SIG-M5 (cell line): Measurements from ENCODE around the gene LCN12.
"Not testable (repeated sequence)": the region's sequence is repeated elsewhere in the genome, so short reads cannot be mapped to it uniquely, and the experiment has no call there.

Experiments
- DNase-seq: peaks from one replicate; lab custom pipeline; 2025; lab: John Stamatoyannopoulos, UW

Gene LCN12

DNA sequence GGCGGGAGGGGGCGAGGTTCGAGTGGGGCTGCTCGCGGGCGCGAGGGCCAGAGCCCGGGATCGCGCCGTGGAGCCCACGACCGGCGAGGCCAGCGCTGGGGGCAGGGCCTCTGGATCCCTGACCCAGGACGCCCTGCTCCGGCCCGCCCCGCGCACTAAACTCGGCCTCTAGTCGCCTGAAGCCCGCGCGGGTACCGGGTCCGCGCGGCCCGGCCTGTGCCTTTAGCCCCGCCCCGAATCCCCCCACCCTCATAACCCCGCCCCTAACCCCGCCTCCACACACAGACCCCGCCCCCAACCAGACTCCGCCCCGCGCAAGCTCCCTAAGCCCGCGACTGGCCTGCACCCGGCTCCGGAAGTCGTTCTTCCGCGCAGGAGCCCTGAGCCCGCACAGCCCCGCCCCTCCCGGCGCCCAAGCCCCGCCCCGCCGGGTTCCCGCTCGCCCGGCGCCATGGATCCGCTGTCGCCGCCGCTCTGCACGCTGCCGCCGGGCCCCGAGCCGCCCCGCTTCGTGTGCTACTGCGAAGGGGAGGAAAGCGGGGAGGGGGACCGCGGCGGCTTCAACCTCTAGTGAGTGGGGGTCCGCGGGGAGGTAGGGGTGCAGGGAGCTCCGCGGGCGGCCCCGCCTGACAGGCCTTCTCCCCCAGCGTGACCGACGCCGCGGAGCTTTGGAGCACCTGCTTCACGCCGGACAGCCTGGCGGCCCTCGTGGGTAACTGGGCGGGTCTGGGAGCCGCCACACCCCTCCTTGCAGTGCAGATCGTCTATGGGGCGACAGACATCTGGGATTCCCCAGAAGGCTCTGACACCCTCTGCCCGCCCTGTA, 40.1 kb downstream of the LCN12 start, which contains the start of gene PAXX:
TSS of gene PAXX (plus strand) at position 430 of the 826 bp plus-strand sequence. CDS start at position 452, 22 bp downstream.
- no peak for DNase-seq

GRCh38 chr9:136992819-136993369, 40.8 kb downstream of the LCN12 start:
- no peak for DNase-seq

GRCh38 chr9:136994180-136994887, 42.3 kb downstream of the LCN12 start:
- no peak for DNase-seq

GRCh38 chr9:136994888-136995230, 42.8 kb downstream of the LCN12 start:
- no peak for DNase-seq

DNA sequence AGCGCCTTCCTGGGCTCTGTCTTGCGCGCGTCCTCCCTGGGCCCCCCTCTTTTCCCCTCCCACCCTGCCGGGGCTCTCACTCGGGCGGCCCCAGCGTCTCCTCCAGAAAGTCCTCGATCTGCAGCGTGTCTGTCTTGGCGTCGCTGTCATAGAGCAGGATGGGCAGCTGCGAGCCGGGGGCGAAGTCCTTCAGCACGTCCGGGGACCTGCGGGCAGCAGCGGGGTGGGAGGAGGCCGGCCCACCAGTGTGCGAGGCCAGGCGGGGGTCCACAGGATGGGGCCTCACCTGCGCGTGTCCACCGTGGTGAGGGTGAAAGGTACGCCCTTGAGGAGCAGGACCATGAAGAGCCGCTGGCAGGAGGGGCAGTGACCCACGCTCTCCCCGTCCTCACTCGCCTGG, 43.3 kb downstream of the LCN12 start:
- DNase-seq, result no peak

- DNase-seq, result no peak
Measured at GRCh38 chr9:136995772-136996311, 43.8 kb downstream of the LCN12 start.

- no peak for DNase-seq
Measured at GRCh38 chr9:136996361-136997292, 44.6 kb downstream of the LCN12 start, which contains the start of gene CLIC3. CLIC3 (minus strand) TSS chr9:136996568; CDS start chr9:136996543, 25 bp downstream.

GRCh38 chr9:136997371-136997770, 45.3 kb downstream of the LCN12 start:
- no peak for DNase-seq

- DNase-seq, result no peak
Measured at GRCh38 chr9:136997830-136998234, 45.8 kb downstream of the LCN12 start.

DNA sequence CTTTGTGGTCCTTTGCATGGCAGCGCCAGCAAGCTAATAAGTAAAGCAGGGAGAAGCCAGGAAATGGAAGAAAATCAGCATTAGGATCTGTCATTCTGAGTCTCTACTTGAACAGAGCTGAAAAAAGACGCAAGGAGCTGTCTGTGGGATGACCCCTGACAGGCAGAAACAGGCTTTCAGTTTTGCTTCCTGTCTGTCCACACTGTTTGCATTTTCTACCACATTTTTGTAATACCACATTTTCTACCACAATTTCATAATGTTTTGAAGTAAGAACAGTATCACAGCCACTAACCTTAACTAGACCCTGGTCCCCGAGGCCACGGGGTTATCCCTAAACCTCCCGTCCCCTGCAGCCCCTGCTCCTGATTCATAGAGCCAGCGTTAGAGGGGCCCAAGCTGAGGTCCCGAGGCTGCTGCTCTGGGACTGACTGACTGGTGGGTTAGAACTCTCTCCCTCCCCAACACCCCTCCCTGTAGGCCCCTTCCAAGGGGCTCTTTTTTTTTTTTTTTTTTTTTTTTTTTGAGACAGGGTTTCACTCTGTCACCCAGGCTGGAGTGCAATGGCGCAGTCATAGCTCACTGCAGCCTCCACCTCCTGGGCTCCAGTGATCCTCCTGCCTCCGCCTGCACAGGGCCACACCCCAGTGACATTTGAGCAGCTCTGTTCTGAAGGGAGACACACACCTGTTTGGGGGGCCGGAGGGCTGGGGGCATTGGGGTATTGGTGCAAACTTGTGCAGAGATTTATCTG, 48.3 kb downstream of the LCN12 start:
- DNase-seq, result peak; percentile 71

DNA sequence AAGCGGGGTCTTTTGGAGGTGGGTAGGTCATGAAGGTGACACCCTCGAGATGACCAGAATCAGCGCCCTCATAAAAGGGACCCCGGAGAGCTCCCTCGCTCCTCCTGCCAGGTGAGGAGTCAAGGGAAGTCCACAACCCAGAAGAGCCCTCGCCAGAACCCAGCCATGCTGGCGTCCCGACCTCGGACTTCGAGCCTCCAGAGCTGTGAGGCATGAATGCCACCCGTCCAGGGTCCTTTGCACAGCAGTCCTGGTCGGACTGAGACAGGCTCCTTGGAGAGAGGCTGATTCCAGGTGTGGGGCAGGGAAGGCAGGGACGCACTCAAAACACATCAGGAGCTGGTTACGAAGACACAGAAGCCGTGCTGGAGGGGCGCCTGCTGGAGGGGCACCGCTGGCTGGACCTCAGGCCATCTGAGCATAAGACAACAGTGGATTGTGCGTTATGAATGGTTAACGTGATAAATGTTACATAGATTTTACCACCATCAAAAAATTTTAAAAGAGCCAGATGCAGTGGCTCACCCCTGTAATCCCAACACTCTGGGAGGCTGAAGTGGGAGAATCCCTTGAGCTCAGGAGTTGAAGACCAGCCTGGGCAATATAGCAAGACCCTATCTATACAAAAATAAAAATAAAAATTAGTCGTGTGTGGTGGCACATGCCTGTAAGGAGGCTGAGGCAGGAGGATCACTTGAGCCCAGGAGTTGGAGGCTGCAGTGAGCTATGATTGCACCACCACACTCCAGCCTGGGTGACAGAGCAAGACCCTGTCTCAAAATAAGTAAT, 50.0 kb downstream of the LCN12 start:
- no peak for DNase-seq

GRCh38 chr9:137002646-137003041, 50.6 kb downstream of the LCN12 start:
- DNase-seq, result no peak

DNA sequence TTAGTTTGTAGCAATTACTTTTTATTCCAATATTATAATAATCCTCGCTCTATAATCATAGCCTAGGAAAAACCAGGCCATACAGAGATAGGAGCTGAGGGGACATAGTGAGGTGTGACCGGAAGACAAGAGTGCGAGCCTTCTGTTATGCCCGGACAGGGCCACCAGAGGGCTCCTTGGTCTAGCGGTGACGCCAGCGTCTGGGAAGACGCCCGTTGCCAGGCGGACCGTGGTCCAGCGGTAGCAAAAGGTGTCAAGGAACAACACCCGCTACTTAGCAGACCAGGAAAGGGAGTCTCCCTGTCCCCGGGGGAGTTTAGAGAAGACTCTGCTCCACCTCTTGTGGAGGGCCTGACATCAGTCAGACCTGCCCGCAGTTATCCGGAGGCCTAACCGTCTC, 52.2 kb downstream of the LCN12 start:
- not testable (repeated sequence) for DNase-seq
